ENCODE measurements around the gene TSPAN18.

DNA sequence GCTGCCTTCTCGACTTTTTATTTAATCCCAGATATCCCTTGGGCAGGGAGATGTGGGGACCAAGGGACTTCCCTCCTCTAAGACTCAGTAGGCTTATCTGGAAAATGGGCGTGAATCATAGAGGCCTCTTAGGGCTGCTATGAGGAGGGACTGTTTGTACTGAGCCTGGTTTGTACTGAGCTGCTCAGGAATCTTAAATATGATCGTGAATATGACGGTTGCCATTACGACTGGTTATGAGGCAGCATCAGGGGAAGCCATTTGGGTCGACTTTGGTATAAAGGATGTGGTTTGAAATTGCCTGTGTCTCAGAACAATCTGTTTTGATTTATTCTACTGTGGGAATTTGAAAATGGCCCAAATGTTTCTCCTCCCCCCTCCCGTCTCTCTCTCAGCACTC lies 20.6 kb downstream of the TSPAN18 start:
- TF ChIP-seq POLR2AphosphoS5 (IDR thresholded peaks at IDR 0.05) (no peak), EP300 (IDR thresholded peaks at IDR 0.05; ENCODE audit: low read depth) (no peak)
- TF ChIP-seq, protein P1, sequence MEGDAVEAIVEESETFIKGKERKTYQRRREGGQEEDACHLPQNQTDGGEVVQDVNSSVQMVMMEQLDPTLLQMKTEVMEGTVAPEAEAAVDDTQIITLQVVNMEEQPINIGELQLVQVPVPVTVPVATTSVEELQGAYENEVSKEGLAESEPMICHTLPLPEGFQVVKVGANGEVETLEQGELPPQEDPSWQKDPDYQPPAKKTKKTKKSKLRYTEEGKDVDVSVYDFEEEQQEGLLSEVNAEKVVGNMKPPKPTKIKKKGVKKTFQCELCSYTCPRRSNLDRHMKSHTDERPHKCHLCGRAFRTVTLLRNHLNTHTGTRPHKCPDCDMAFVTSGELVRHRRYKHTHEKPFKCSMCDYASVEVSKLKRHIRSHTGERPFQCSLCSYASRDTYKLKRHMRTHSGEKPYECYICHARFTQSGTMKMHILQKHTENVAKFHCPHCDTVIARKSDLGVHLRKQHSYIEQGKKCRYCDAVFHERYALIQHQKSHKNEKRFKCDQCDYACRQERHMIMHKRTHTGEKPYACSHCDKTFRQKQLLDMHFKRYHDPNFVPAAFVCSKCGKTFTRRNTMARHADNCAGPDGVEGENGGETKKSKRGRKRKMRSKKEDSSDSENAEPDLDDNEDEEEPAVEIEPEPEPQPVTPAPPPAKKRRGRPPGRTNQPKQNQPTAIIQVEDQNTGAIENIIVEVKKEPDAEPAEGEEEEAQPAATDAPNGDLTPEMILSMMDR (IDR thresholded peaks at IDR 0.05) = no peak

Measured in transverse colon (tissue), 4 donors.